Measurements from ENCODE around the gene ZNHIT3.
"Not testable (repeated sequence)": the region's sequence is repeated elsewhere in the genome, so short reads cannot be mapped to it uniquely, and the experiment has no call there.

ZNHIT3 gene

GRCh38 chr17:36486204-36487194, at the start of gene ZNHIT3:
Gene ZNHIT3, plus strand, starts transcription at chr17:36486681. Its CDS starts 19 bp downstream, at chr17:36486700.
- DNase-seq (ENCODE audit: low spot score), result peak; percentile 90

- not testable (repeated sequence) for DNase-seq (ENCODE audit: low spot score)
Observed at GRCh38 chr17:36441792-36442191, 44.7 kb upstream of the ZNHIT3 start.

- no peak for DNase-seq (ENCODE audit: low spot score)
Observed at GRCh38 chr17:36443777-36444176, 42.7 kb upstream of the ZNHIT3 start.

- DNase-seq (ENCODE audit: low spot score), result not testable (repeated sequence)
Observed at GRCh38 chr17:36449997-36450396, 36.5 kb upstream of the ZNHIT3 start.

GRCh38 chr17:36452888-36453287, 33.6 kb upstream of the ZNHIT3 start:
- not testable (repeated sequence) for DNase-seq (ENCODE audit: low spot score)

GRCh38 chr17:36457701-36458100, 28.8 kb upstream of the ZNHIT3 start:
- DNase-seq (ENCODE audit: low spot score), result not testable (repeated sequence)

- DNase-seq (ENCODE audit: low spot score), result no peak
Observed at GRCh38 chr17:36459045-36459444, 27.4 kb upstream of the ZNHIT3 start.

- no peak for DNase-seq (ENCODE audit: low spot score)
Observed at GRCh38 chr17:36459601-36460000, 26.9 kb upstream of the ZNHIT3 start.

- no peak for DNase-seq (ENCODE audit: low spot score)
Observed at GRCh38 chr17:36460265-36460937, 26.1 kb upstream of the ZNHIT3 start.

GRCh38 chr17:36461330-36462110, 25.0 kb upstream of the ZNHIT3 start:
- DNase-seq (ENCODE audit: low spot score), result no peak

GRCh38 chr17:36463916-36464764, 22.3 kb upstream of the ZNHIT3 start:
- peak; percentile 42 for DNase-seq (ENCODE audit: low spot score)

- DNase-seq (ENCODE audit: low spot score), result no peak
Observed at GRCh38 chr17:36464765-36465088, 21.8 kb upstream of the ZNHIT3 start.

GRCh38 chr17:36468903-36469635, 17.4 kb upstream of the ZNHIT3 start:
- no peak for DNase-seq (ENCODE audit: low spot score)

GRCh38 chr17:36469733-36470132, 16.7 kb upstream of the ZNHIT3 start:
- DNase-seq (ENCODE audit: low spot score), result no peak

- DNase-seq (ENCODE audit: low spot score), result no peak
Observed at GRCh38 chr17:36470499-36470898, 16.0 kb upstream of the ZNHIT3 start.

- DNase-seq (ENCODE audit: low spot score), result no peak
Observed at GRCh38 chr17:36474571-36474970, 11.9 kb upstream of the ZNHIT3 start.

GRCh38 chr17:36475346-36475970, 11.0 kb upstream of the ZNHIT3 start:
- no peak for DNase-seq (ENCODE audit: low spot score)

- no peak for DNase-seq (ENCODE audit: low spot score)
Observed at GRCh38 chr17:36481829-36482228, 4.7 kb upstream of the ZNHIT3 start.

- DNase-seq (ENCODE audit: low spot score), result peak; percentile 77
Observed at GRCh38 chr17:36482611-36483504, 3.6 kb upstream of the ZNHIT3 start.
